ENCODE measurements around the gene TMEM259. TPM values are rescaled to one million over a fixed set of nuclear protein-coding genes. Genes with fewer than 3 reads are reported as not detected.

TMEM259 gene
- total and polyA plus RNA-seq, 2 donors (not counting 3 experiments of a cell fraction or from before 2014, with no cell fraction given): 142 to 297 TPM

DNA sequence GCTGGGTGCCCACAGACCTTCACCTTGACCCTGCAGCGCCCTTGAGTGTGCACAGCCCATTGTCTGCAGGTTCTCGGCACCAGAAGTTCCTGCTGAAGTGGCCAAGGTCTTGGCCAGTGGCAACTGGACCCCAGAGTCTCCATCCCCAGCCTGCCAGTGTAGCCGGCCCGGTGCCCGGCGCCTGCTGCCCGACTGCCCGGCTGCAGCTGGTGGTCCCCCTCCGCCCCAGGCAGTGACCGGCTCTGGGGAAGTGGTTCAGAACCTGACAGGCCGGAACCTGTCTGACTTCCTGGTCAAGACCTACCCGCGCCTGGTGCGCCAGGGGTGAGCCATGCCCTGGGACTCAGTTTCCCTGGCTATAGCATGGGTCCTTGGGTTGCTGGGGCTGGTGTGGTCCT is 34.1 kb upstream of the TMEM259 start:
- Histone ChIP-seq H3K27me3 (ENCODE audit: control insufficient read depth in 2 of 2, insufficient read depth in 2 of 2, low read length in 2 of 2) (no peaks in the 10 kb centered on the region), H3K4me2 (ENCODE audit: insufficient read depth, low read length) (no peak overlapping the region), H3K79me2 (ENCODE audit: control insufficient read depth, insufficient read depth, low read length) (no peaks in the 10 kb centered on the region), H3K4me1 (ENCODE audit: control insufficient read depth, extremely low read depth, insufficient read depth, low read length) (no peaks in the 10 kb centered on the region), H3K9me3 (replicated peaks; ENCODE audit: control insufficient read depth, insufficient read depth, low read length) (no peaks in the 10 kb centered on the region), H2AFZ (ENCODE audit: low read depth, low read length) (no peak overlapping the region), H3K9ac (replicated peaks; ENCODE audit: extremely low read depth, insufficient read depth, low read length) (no peak overlapping the region), H3K36me3 (ENCODE audit: control insufficient read depth in 2 of 2, extremely low read depth in 1 of 2, insufficient read depth in 2 of 2, low read length in 2 of 2) (no peaks in the 10 kb centered on the region), H3K4me3 (replicated peaks in 1 of 3; ENCODE audit: insufficient read depth in 1 of 3, low read depth in 1 of 3, low read length in 3 of 3) (no peak overlapping the region), H4K20me1 (replicated peaks; ENCODE audit: control insufficient read depth, extremely low read depth, insufficient read depth, low read length) (no peaks in the 10 kb centered on the region), H3K9me1 (replicated peaks; ENCODE audit: control insufficient read depth, extremely low read depth, insufficient read depth, low read length) (no peaks in the 10 kb centered on the region), H3K27ac (ENCODE audit: insufficient read depth, low read depth, low read length) (no peak overlapping the region)
- POLR2A ChIA-PET: no interaction called here
- intact Hi-C loops (cut with micrococcal nuclease) (no loop called here), dilution Hi-C loops (cut with MboI; ENCODE audit: extremely low pct_ligation_motif_present, low sequenced_read_pairs) (no loop called here)
- FAIRE-seq (no peak), DNase-seq (ENCODE audit: low read depth, low spot score) (no peak)
- TF ChIP-seq MAX (IDR thresholded peaks at IDR 0.05; ENCODE audit: insufficient read depth, insufficient read length): no peak
- TF ChIP-seq MYC (IDR thresholded peaks at IDR 0.05; ENCODE audit: low read depth, low read length): no peak
- no peak for TF ChIP-seq EZH2 (IDR thresholded peaks at IDR 0.05; ENCODE audit: borderline replicate concordance, low read depth, low read length, severe bottlenecking)
- TF ChIP-seq GATA2 (IDR thresholded peaks at IDR 0.05; ENCODE audit: insufficient read depth, insufficient read length, low read depth, low read length): no peak
- no peak for TF ChIP-seq POLR2A (IDR thresholded peaks at IDR 0.05; ENCODE audit: low read depth, low read length)
- TF ChIP-seq POLR2AphosphoS5 (IDR thresholded peaks at IDR 0.05; ENCODE audit: insufficient read depth, low read depth, low read length): no peak
- no peak for TF ChIP-seq CTCF (IDR thresholded peaks at IDR 0.05; ENCODE audit: extremely low read depth in 1 of 2, insufficient read depth in 1 of 2, low read depth in 1 of 2, low read length in 2 of 2)
- CTCF ChIA-PET: interaction anchor here (1.1 to 1.8 kb wide), 2 partner anchors 10 to 122 kb away, joined by 4 to 6 read pairs; no protein-coding TSS in a partner anchor
- no TSS peak for BruUV-seq (replicated peaks)
